Ishikawa (cell line): ENCODE measurements around the gene SETD1A.

Experiments
- CEBPB ChIP-seq: IDR thresholded peaks from 2 replicates; pipeline ENCODE4 v1.6.1; 2012
- CREB1 ChIP-seq: IDR thresholded peaks from 2 replicates; pipeline ENCODE4 v1.6.1; 2012; ENCODE audit warnings: low read depth
- EGR1 ChIP-seq: IDR thresholded peaks from 2 replicates; pipeline ENCODE4 v1.6.1; 2012
- EP300 ChIP-seq: IDR thresholded peaks from 2 replicates; pipeline ENCODE4 v1.6.1; 2012; ENCODE audit warnings: borderline replicate concordance
- FOXM1 ChIP-seq: IDR thresholded peaks from 2 replicates; pipeline ENCODE4 v1.6.1; 2012; ENCODE audit warnings: low read depth, borderline replicate concordance
- NFIC ChIP-seq: IDR thresholded peaks from 2 replicates; pipeline ENCODE4 v1.6.1; 2012
- RAD21 ChIP-seq: IDR thresholded peaks from 2 replicates; pipeline ENCODE4 v1.6.1; 2012; ENCODE audit warnings: low read depth
- REST ChIP-seq: IDR thresholded peaks from 2 replicates; pipeline ENCODE4 v1.6.1; 2012; ENCODE audit warnings: low read depth, mild to moderate bottlenecking
- TAF1 ChIP-seq: IDR thresholded peaks from 2 replicates; pipeline ENCODE4 v1.6.1; 2012; ENCODE audit warnings: low read depth, mild to moderate bottlenecking
- TCF12 ChIP-seq: IDR thresholded peaks from 2 replicates; pipeline ENCODE4 v1.6.1; 2012; ENCODE audit warnings: low read depth
- TEAD4 ChIP-seq: IDR thresholded peaks from 2 replicates; pipeline ENCODE4 v1.6.1; 2012
- YY1 ChIP-seq: IDR thresholded peaks from 2 replicates; pipeline ENCODE4 v1.6.1; 2012; ENCODE audit warnings: low read depth
- ZBTB7A ChIP-seq: IDR thresholded peaks from 2 replicates; pipeline ENCODE4 v1.6.1; 2012; ENCODE audit warnings: low read depth
- TF ChIP-seq, protein P1 (sequence below): IDR thresholded peaks from 2 replicates; pipeline ENCODE4 v1.6.1; 2012
- TF ChIP-seq, protein P2 (sequence below): IDR thresholded peaks from 2 replicates; pipeline ENCODE4 v1.6.1; 2012

Gene SETD1A

GRCh38 chr16:30957456-30958174 lies at the start of gene SETD1A:
SETD1A (plus strand) TSS chr16:30957754; CDS start chr16:30958732, 978 bp downstream.
- TF ChIP-seq ZBTB7A (no peak), EP300 (peak; percentile 66), CEBPB (no peak), EGR1 (no peak), REST (no peak), TCF12 (no peak), NFIC (no peak), FOXM1 (no peak), TAF1 (0 out of 2 replicates have a peak, but pooled peaks have one; percentile 14), YY1 (no peak), TEAD4 (no peak; the same call in 1 of the 2 replicates), CREB1 (no peak; the same call in 1 of the 2 replicates), RAD21 (no peak)
- TF ChIP-seq, protein P1, sequence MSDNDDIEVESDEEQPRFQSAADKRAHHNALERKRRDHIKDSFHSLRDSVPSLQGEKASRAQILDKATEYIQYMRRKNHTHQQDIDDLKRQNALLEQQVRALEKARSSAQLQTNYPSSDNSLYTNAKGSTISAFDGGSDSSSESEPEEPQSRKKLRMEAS: peak; percentile 69
- TF ChIP-seq, protein P2, sequence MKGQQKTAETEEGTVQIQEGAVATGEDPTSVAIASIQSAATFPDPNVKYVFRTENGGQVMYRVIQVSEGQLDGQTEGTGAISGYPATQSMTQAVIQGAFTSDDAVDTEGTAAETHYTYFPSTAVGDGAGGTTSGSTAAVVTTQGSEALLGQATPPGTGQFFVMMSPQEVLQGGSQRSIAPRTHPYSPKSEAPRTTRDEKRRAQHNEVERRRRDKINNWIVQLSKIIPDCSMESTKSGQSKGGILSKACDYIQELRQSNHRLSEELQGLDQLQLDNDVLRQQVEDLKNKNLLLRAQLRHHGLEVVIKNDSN: no peak

DNA sequence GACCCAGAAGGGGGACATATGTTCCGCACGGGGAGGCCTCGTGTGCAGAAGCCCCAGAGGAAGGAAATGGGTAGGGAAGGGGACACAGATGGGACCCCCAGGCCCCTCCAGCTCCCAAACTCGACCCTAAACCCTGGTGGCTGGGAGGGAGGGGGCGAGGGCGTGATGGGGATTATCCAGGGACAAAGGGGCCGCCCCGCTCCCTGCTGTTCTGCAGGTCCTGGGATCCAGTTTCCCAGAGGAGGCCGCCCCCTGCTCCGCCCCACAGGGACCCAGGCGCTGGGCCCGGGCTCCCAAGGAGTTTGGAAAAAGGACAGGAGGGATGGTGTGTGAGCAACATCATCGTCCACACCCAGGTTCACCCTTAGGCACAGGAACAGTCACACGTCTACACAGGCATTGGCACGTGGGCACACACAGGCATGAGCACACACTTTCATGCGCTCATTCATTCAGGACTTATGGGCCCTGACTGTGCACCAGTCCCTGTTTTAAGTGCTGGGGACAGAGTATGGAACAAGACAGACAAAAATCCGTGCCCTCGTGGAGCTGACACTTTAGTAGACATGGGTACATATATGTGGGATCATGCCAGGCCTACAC lies 47.0 kb upstream of the SETD1A start:
- TF ChIP-seq CREB1: no peak
- TF ChIP-seq ZBTB7A: peak; percentile 60; the same call in 1 of the 2 replicates

- no peak for TF ChIP-seq EP300
- no peak for TF ChIP-seq CREB1
- no peak for TF ChIP-seq NFIC
- TF ChIP-seq, protein P2: no peak
- no peak for TF ChIP-seq REST
- no peak for TF ChIP-seq CEBPB
- TF ChIP-seq ZBTB7A: no peak
- TF ChIP-seq TCF12: no peak
- TF ChIP-seq FOXM1: no peak
- TF ChIP-seq TAF1: no peak
- no peak for TF ChIP-seq EGR1
- TF ChIP-seq RAD21: no peak
- TF ChIP-seq, protein P1: no peak
- TF ChIP-seq YY1: no peak
- no peak for TF ChIP-seq TEAD4
Measured at GRCh38 chr16:30912794-30913412, 44.7 kb upstream of the SETD1A start.

GRCh38 chr16:30914830-30915229 lies 42.7 kb upstream of the SETD1A start:
- TF ChIP-seq RAD21: no peak
- TF ChIP-seq TAF1: no peak
- no peak for TF ChIP-seq FOXM1
- TF ChIP-seq CEBPB: no peak
- TF ChIP-seq YY1: no peak
- TF ChIP-seq TEAD4: no peak
- no peak for TF ChIP-seq EP300
- no peak for TF ChIP-seq REST
- no peak for TF ChIP-seq EGR1
- TF ChIP-seq CREB1: no peak
- no peak for TF ChIP-seq TCF12
- TF ChIP-seq, protein P2: no peak
- TF ChIP-seq, protein P1: no peak
- TF ChIP-seq ZBTB7A: no peak
- TF ChIP-seq NFIC: no peak
